H1 (cell line): Measurements from ENCODE around the gene ABCF2. TPM values are rescaled to one million over a fixed set of nuclear protein-coding genes. Genes with fewer than 3 reads are reported as not detected.

Experiments
- CTCF ChIA-PET: fragments of 300-600 bp; sonication (Branson Sonifier 250); formaldehyde crosslinking; loops from one replicate; lab custom pipeline; 2021; ENCODE audit not compliant: partially characterized antibody; lab: Charles Lee
- POLR2A ChIA-PET: fragments of 300-600 bp; sonication (Branson Sonifier 250); formaldehyde crosslinking; loops from one replicate; lab custom pipeline; 2021; ENCODE audit warnings: inconsistent platforms; ENCODE audit not compliant: partially characterized antibody; lab: Charles Lee
- DNase-seq, 2 experiments: peaks; one replicate each; pipeline versions ENCODE4 v3.0.0 to v3.0.0-alpha.2; 2010 to 2022; ENCODE audit warnings: low spot score in 2 of 2, low read depth in 1 of 2, mixed read lengths in 1 of 2
- FAIRE-seq: peaks from 2 replicates; lab custom pipeline; 2011; peaks lifted over from hg19 to GRCh38; lab: Jason Lieb, UNC
- H2AFZ ChIP-seq: 2 replicates; pipeline ENCODE4 v1.8.1; 2012; ENCODE audit warnings: low read length, inconsistent platforms
- H2AK5ac ChIP-seq: 2 replicates; pipeline ENCODE4 v1.6.1; 2013; ENCODE audit warnings: low read depth, low read length
- H2BK120ac ChIP-seq: replicated peaks from 2 replicates; pipeline ENCODE3; 2013; ENCODE audit warnings: low read depth, low read length, inconsistent platforms
- H2BK12ac ChIP-seq: 2 replicates; pipeline ENCODE4 v1.6.1; 2013; ENCODE audit warnings: low read depth, low read length
- H2BK15ac ChIP-seq: 2 replicates; pipeline ENCODE4 v1.6.1; 2013; ENCODE audit warnings: low read length
- H2BK20ac ChIP-seq: 2 replicates; pipeline ENCODE4 v1.6.1; 2013; ENCODE audit warnings: low read length
- H2BK5ac ChIP-seq: 2 replicates; pipeline ENCODE4 v1.6.1; 2013; ENCODE audit warnings: low read depth, low read length
- H3K14ac ChIP-seq: 2 replicates; pipeline ENCODE4 v1.6.1; 2013; ENCODE audit warnings: inconsistent platforms; ENCODE audit not compliant: insufficient read length
- H3K18ac ChIP-seq: 2 replicates; pipeline ENCODE4 v1.6.1; 2013; ENCODE audit warnings: low read length; ENCODE audit errors: extremely low read depth
- H3K23ac ChIP-seq: 2 replicates; pipeline ENCODE4 v1.6.1; 2013; ENCODE audit warnings: inconsistent platforms; ENCODE audit not compliant: insufficient read length
- H3K23me2 ChIP-seq: 2 replicates; pipeline ENCODE4 v1.6.1; 2013; ENCODE audit warnings: low read depth, low read length
- H3K27ac ChIP-seq: 2 replicates; pipeline ENCODE4 v1.6.1; 2011; ENCODE audit warnings: low read depth, low read length, inconsistent platforms
- H3K27me3 ChIP-seq, 4 experiments: replicated peaks in 1 of 4; 1 replicate in 1 of 4; 2 replicates in 3 of 4; pipeline versions ENCODE4 v1.6.1 to v1.8.1; 2011 to 2013; ENCODE audit warnings: low read length in 3 of 4, mild to moderate bottlenecking in 3 of 4, inconsistent platforms in 2 of 4, mixed read lengths in 2 of 4, moderate library complexity in 1 of 4; ENCODE audit not compliant: control insufficient read depth in 3 of 4, insufficient read depth in 3 of 4; ENCODE audit errors: extremely low read depth in 1 of 4
- H3K36me3 ChIP-seq, 4 experiments: 2 replicates each; pipeline versions ENCODE4 v1.6.1 to v1.8.1; 2011 to 2013; ENCODE audit warnings: mild to moderate bottlenecking in 4 of 4, low read length in 3 of 4, moderate library complexity in 2 of 4, control low read depth in 1 of 4, inconsistent platforms in 1 of 4; ENCODE audit not compliant: insufficient read depth in 4 of 4, control insufficient read depth in 2 of 4
- H3K4ac ChIP-seq: replicated peaks from 2 replicates; pipeline ENCODE3; 2013; ENCODE audit warnings: low read length, low read depth, mixed read lengths, inconsistent platforms; ENCODE audit not compliant: insufficient read length
- H3K4me1 ChIP-seq, 4 experiments: replicated peaks in 1 of 4; 1 replicate in 1 of 4; 2 replicates in 3 of 4; pipeline versions ENCODE4 v1.6.1 to v1.8.1; 2011 to 2013; ENCODE audit warnings: low read length in 3 of 4, inconsistent platforms in 2 of 4, mixed read lengths in 1 of 4; ENCODE audit not compliant: insufficient read depth in 4 of 4, control insufficient read depth in 3 of 4
- H3K4me2 ChIP-seq, 2 experiments: 2 replicates each; pipeline versions ENCODE4 v1.6.1 to v1.8.1; 2011 to 2013; ENCODE audit warnings: low read depth in 2 of 2, low read length in 2 of 2, control low read depth in 1 of 2, inconsistent platforms in 1 of 2, mild to moderate bottlenecking in 1 of 2; ENCODE audit not compliant: insufficient read depth in 1 of 2
- H3K4me3 ChIP-seq, 4 experiments: fragments of 200-600, 300-600 bp in 1 of 4; sonication (generic), shearing (Covaris generic), sonication (Bioruptor Twin) in 1 of 4; 2 replicates each; pipeline versions ENCODE4 v1.5.1 to v1.8.1; 2011 to 2016; ENCODE audit warnings: low read length in 4 of 4, low read depth in 3 of 4, control low read depth in 2 of 4, inconsistent platforms in 2 of 4, mild to moderate bottlenecking in 2 of 4, mixed read lengths in 1 of 4, moderate library complexity in 1 of 4; ENCODE audit not compliant: insufficient read depth in 2 of 4; ENCODE audit errors: extremely low read depth in 1 of 4
- H3K56ac ChIP-seq: replicated peaks from 2 replicates; pipeline ENCODE3; 2013; ENCODE audit warnings: low read depth, mild to moderate bottlenecking, mixed read lengths, low read length, inconsistent platforms; ENCODE audit not compliant: insufficient read length
- H3K79me1 ChIP-seq: 2 replicates; pipeline ENCODE4 v1.6.1; 2013; ENCODE audit warnings: low read depth, low read length, control low read depth
- H3K79me2 ChIP-seq, 2 experiments: 2 replicates each; pipeline versions ENCODE4 v1.6.1 to v1.8.1; 2012 to 2013; ENCODE audit warnings: low read length in 2 of 2, mild to moderate bottlenecking in 2 of 2, inconsistent platforms in 1 of 2; ENCODE audit not compliant: insufficient read depth in 2 of 2, control insufficient read depth in 1 of 2
- H3K9ac ChIP-seq, 4 experiments: replicated peaks in 1 of 4; 1 replicate in 1 of 4; 2 replicates in 3 of 4; pipeline versions ENCODE4 v1.6.1 to v1.8.1; 2011 to 2013; ENCODE audit warnings: low read depth in 3 of 4, low read length in 3 of 4, control low read depth in 2 of 4, mild to moderate bottlenecking in 2 of 4, moderate library complexity in 2 of 4, inconsistent platforms in 1 of 4; ENCODE audit errors: extremely low read depth in 1 of 4
- H3K9me3 ChIP-seq, 2 experiments: 2 replicates each; pipeline versions ENCODE4 v1.6.1 to v1.8.1; 2012 to 2013; ENCODE audit warnings: mild to moderate bottlenecking in 2 of 2, moderate library complexity in 2 of 2, control low read depth in 1 of 2, inconsistent platforms in 1 of 2, low read depth in 1 of 2, low read length in 1 of 2, mixed read lengths in 1 of 2; ENCODE audit not compliant: insufficient read depth in 2 of 2
- H4K20me1 ChIP-seq, 2 experiments: replicated peaks in 1 of 2; 2 replicates each; pipeline versions ENCODE3 to v1.8.1; 2011 to 2013; ENCODE audit warnings: inconsistent platforms in 2 of 2, low read length in 2 of 2, mild to moderate bottlenecking in 1 of 2; ENCODE audit not compliant: insufficient read depth in 2 of 2, control insufficient read depth in 1 of 2
- H4K5ac ChIP-seq: 2 replicates; pipeline ENCODE4 v1.6.1; 2013; ENCODE audit warnings: low read length, low read depth, mixed read lengths, inconsistent platforms; ENCODE audit not compliant: insufficient read length
- H4K8ac ChIP-seq: 2 replicates; pipeline ENCODE4 v1.8.0; 2013; ENCODE audit warnings: mild to moderate bottlenecking, moderate library complexity, low read length, inconsistent platforms; ENCODE audit not compliant: insufficient read depth; ENCODE audit errors: extremely low read depth
- H4K91ac ChIP-seq: replicated peaks from 2 replicates; pipeline ENCODE3; 2013; ENCODE audit warnings: low read length, mixed read lengths, inconsistent platforms; ENCODE audit not compliant: insufficient read length
- CREB1 ChIP-seq: IDR thresholded peaks from 2 replicates; pipeline ENCODE4 v1.6.1; 2012; ENCODE audit warnings: inconsistent platforms
- E2F6 ChIP-seq: IDR thresholded peaks from 2 replicates; pipeline ENCODE4 v1.6.1; 2012; ENCODE audit warnings: inconsistent platforms
- SIRT6 ChIP-seq: IDR thresholded peaks from one replicate; pipeline ENCODE4 v1.7.1; 2012; ENCODE audit warnings: low read length, inconsistent platforms
- SP1 ChIP-seq: IDR thresholded peaks from 2 replicates; pipeline ENCODE4 v1.6.1; 2011; ENCODE audit warnings: low read depth, low read length
- SP2 ChIP-seq: IDR thresholded peaks from 2 replicates; pipeline ENCODE4 v1.6.1; 2012; ENCODE audit warnings: mild to moderate bottlenecking, low read length, inconsistent platforms
- SUZ12 ChIP-seq: fragments of 200-600 bp; sonication (generic); IDR thresholded peaks from 2 replicates; pipeline ENCODE4 v1.6.1; 2012; ENCODE audit warnings: mild to moderate bottlenecking, inconsistent platforms, low read length, moderate library complexity, mixed read lengths
- TBP ChIP-seq: IDR thresholded peaks from 2 replicates; pipeline ENCODE4 v1.6.1; 2011; ENCODE audit warnings: low read depth, low read length, improper control_type of control experiment
- TCF12 ChIP-seq: IDR thresholded peaks from 2 replicates; pipeline ENCODE4 v1.6.1; 2011; ENCODE audit warnings: low read depth, mild to moderate bottlenecking, low read length
- WGBS, 2 experiments: shearing (Covaris generic) in 1 of 2; methylation state at CpG; one replicate each; pipeline versions ENCODE4 v1.1.6 to v1.1.7; 2013 to 2015; ENCODE audit warnings: low lambda C conversion rate in 2 of 2, mixed read lengths in 2 of 2, inconsistent platforms in 1 of 2, low coverage in 1 of 2, missing lambda C conversion rate in 1 of 2; ENCODE audit not compliant: insufficient replicate concordance in 2 of 2, insufficient coverage in 1 of 2, insufficient read length in 1 of 2; ENCODE audit errors: extremely low coverage in 1 of 2, missing lambda C conversion rate in 1 of 2; 5-methylcytosine and 5-hydroxymethylcytosine counted together
- polyA plus RNA-seq, 7 experiments: library from polyadenylated mRNA; depleted of rRNA in 3 of 7; stranded (reverse) in 5 of 7; unstranded in 2 of 7; fragments of >200 nt in 5 of 7; fragments of 200-250 nt in 2 of 7; gene quantifications; 1 replicate in 5 of 7; 2 replicates in 1 of 7; 4 replicates in 1 of 7; pipeline versions ENCODE4 v1.2.1 to v1.2.3, GENCODE V29; 2011 to 2013; ENCODE audit warnings: missing spikeins in 2 of 7, mixed read lengths in 2 of 7
- total RNA-seq: library from RNA; stranded (reverse); fragmentation: NEBNext Ultra II Directional; extraction: Animal tissue kit (Norgen Biotek cat#: 25700); gene quantifications from 2 replicates; pipeline ENCODE4 v1.2.1, GENCODE V29; 2021
- TF ChIP-seq, protein P1 (sequence below), 3 experiments: IDR thresholded peaks; 1 replicate in 2 of 3; 2 replicates in 1 of 3; pipeline versions ENCODE4 v1.5.1 to v1.6.1; 2011; ENCODE audit warnings: low read length in 3 of 3, mild to moderate bottlenecking in 3 of 3, inconsistent platforms in 2 of 3, low read depth in 1 of 3, moderate library complexity in 1 of 3; ENCODE audit not compliant: insufficient read depth in 1 of 3; ENCODE audit errors: control extremely low read depth in 1 of 3

The ABCF2 gene
- total and polyA plus RNA-seq, 2 of the 8 experiments (the other 6 are each of a cell fraction or from before 2014, with no cell fraction given) = 28.0 to 55.0 TPM

GRCh38 chr7:151173386-151174245, 53.4 kb downstream of the ABCF2 start:
- Histone ChIP-seq H3K36me3 (peaks cover 0 to 6% (median 0%) of the 10 kb centered on the region in 4 experiments; a peak in 1 of 8 replicates), H2BK5ac (no peak overlapping the region), H3K9me3 (peaks cover 1 to 14% of the 10 kb centered on the region in 2 experiments; a peak in 2 of 4 replicates), H4K20me1 (no peaks in the 10 kb centered on the region), H3K4me3 (no peak overlapping the region), H4K5ac (no peak overlapping the region), H3K27me3 (peaks cover 21 to 57% (median 46%) of the 10 kb centered on the region in 4 experiments), H2AK5ac (no peak overlapping the region), H3K23ac (no peak overlapping the region), H3K23me2 (no peaks in the 10 kb centered on the region), H2AFZ (no peak overlapping the region), H3K27ac (no peak overlapping the region), H3K79me1 (no peaks in the 10 kb centered on the region), H3K79me2 (no peaks in the 10 kb centered on the region), H3K4ac (no peak overlapping the region), H2BK12ac (no peak overlapping the region), H4K8ac (no peak overlapping the region), H2BK15ac (no peak overlapping the region), H3K56ac (no peak overlapping the region), H3K18ac (no peak overlapping the region), H2BK20ac (no peak overlapping the region), H2BK120ac (no peak overlapping the region), H4K91ac (no peak overlapping the region), H3K4me1 (no peaks in the 10 kb centered on the region; a peak in 1 of 7 replicates), H3K4me2 (no peak overlapping the region), H3K14ac (no peak overlapping the region), H3K9ac (no peak overlapping the region)
- CTCF ChIA-PET = interaction anchor here (0.6 to 7.4 kb wide), 9 partner anchors 23 to 155 kb away, joined by 3 to 52 read pairs (median 3); no protein-coding TSS in a partner anchor
- 91% methylated on average over 32 of the region's 43 CpGs; no CpG with 5 or more reads in 1 of the 2 experiments for WGBS, 2 experiments
- DNase-seq = no peak
- POLR2A ChIA-PET = interaction anchor here (0.7 kb wide), 1 partner anchor 54 kb away, joined by 3 read pairs; the partner anchor contains the start of gene ABCF2
- TF ChIP-seq TBP = no peak
- no peak for TF ChIP-seq SUZ12
- TF ChIP-seq SP2 = no peak
- TF ChIP-seq TCF12 = no peak
- TF ChIP-seq E2F6 = no peak
- TF ChIP-seq SP1 = no peak
- TF ChIP-seq, protein P1, sequence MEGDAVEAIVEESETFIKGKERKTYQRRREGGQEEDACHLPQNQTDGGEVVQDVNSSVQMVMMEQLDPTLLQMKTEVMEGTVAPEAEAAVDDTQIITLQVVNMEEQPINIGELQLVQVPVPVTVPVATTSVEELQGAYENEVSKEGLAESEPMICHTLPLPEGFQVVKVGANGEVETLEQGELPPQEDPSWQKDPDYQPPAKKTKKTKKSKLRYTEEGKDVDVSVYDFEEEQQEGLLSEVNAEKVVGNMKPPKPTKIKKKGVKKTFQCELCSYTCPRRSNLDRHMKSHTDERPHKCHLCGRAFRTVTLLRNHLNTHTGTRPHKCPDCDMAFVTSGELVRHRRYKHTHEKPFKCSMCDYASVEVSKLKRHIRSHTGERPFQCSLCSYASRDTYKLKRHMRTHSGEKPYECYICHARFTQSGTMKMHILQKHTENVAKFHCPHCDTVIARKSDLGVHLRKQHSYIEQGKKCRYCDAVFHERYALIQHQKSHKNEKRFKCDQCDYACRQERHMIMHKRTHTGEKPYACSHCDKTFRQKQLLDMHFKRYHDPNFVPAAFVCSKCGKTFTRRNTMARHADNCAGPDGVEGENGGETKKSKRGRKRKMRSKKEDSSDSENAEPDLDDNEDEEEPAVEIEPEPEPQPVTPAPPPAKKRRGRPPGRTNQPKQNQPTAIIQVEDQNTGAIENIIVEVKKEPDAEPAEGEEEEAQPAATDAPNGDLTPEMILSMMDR (IDR thresholded peaks at IDR 0.05; ENCODE audit: control extremely low read depth in 1 of 3, insufficient read depth in 1 of 3, low read depth in 1 of 3, low read length in 3 of 3) = no peak
- no peak for TF ChIP-seq CREB1
- no peak for TF ChIP-seq SIRT6
- FAIRE-seq = no peak
